ENCODE results near the gene PTTG1IP.

GRCh38 chr21:44889625-44890337, 16.3 kb upstream of the PTTG1IP start:
- TF ChIP-seq CTCF (IDR thresholded peaks at IDR 0.05) (no peak), ZFX (IDR thresholded peaks at IDR 0.05; ENCODE audit: borderline replicate concordance) (no peak)

Measured in 22Rv1 (cell line).